ENCODE data around the gene ADK.

The ADK gene

GRCh38 chr10:74238031-74238431 lies 87.0 kb downstream of the ADK start:
- no peak for DNase-seq (ENCODE audit: low read depth)

- DNase-seq (ENCODE audit: low read depth) = no peak
Measured at GRCh38 chr10:74238516-74238915, 87.5 kb downstream of the ADK start.

DNA sequence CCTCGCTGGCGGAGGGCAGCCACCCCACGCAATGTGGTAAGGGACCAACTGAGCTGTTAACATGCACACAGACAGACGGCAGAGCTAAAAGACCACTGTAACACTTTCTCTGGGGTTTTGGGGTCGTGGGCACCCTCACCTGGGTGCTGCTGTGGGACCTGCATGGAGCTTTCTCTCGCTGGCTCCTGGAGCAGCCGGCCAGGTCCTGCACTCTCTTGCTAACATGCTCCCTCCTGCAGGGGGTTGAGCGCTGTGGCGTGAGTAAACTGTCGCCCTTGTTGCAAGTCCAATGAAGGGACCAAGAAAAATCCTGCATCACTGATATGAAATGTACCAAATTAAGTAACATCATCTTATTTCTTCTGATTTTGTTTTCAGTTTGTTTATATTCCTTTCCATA lies 92.0 kb downstream of the ADK start:
- no peak for DNase-seq (ENCODE audit: low read depth)

DNA sequence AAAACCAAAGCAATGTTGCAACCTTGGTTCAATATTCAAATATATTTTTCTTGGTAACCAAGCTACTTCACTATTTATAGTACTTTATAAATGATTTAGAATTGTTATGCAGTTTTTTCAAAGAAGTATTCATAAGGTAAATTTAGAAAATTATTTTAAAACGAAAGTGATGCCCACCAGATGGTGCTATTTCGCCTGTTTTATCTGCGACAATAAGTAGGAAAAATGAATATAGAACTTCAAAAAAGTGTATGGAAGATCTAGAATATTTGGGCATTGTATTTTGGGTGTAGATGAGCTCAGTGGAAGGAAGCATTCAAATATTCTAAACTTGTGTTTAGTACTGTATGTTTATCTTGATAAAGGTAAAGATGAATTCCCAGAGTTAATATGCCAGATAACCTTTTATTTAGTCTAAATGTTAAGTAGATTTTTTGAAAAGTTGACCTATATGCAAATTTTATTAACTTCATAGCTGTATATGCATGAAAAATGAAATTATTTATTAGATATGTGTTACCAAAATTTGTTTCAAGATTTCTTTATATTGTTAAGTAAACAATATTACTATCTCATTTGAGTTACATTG lies 93.2 kb downstream of the ADK start:
- no peak for DNase-seq (ENCODE audit: low read depth)

GRCh38 chr10:74244807-74245206 lies 93.8 kb downstream of the ADK start:
- DNase-seq (ENCODE audit: low read depth) = no peak

DNA sequence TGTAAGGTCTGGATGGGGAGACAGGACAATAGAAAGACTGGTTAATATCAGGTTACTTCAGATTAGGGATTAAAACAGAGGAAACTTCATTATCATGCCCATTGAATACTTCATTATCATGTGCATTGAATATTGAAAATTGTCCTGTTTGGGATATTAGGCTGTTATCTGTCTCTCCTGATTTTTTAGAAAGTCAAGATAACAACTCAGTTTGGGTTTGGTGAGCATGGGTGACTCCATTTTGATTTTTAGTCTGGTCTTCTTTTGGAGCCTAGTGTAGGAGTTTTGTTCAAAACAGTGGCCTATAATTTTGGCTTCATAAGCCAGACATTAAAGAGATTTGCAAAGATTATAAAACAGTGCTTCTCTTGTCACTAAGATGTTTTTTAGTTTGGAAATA lies 95.5 kb downstream of the ADK start:
- DNase-seq (ENCODE audit: low read depth) = no peak

DNA sequence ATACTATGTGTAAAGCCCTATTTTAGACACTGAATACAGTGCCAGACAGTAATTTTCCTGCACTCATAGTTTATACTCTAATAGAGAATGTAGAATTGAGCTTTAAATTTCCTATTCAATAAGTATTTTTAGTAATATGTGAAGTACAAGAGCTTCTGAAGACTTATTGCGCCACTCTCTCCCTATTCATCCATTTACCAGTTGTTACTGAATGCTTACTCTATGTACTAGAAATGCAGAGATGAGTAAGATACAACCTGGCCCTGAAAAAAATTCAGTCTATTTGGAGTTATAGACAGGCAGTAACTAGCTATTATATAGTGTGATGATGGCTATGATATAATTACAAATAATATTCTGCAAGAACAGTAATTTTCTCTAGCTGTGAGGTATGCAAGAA lies 98.8 kb downstream of the ADK start:
- DNase-seq (ENCODE audit: low read depth) = no peak

- no peak for DNase-seq (ENCODE audit: low read depth)
Measured at GRCh38 chr10:74255214-74255613, 104.2 kb downstream of the ADK start.

DNA sequence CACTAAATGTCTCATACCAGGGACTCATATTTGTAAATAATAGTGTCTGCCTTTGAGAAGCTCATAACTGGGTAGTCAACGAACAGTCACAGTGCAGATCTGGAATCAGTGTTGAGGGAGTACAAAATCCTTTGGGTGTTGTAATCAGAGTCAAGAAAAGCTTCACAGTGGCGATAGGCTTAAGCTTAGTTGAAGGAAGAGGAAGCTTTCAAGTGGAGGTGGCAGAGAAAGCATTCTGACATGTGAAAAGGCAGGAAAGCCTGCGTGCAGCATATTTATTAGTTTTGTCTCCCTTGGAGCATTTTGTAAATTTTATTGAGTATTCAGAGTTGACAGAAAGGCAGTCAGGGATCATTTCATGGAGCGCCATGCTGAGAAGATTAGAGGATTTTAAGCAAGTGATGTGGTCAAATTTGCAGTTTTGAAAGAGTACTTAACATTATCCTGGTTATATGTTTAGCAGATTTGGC lies 104.9 kb downstream of the ADK start:
- no peak for DNase-seq (ENCODE audit: low read depth)

DNA sequence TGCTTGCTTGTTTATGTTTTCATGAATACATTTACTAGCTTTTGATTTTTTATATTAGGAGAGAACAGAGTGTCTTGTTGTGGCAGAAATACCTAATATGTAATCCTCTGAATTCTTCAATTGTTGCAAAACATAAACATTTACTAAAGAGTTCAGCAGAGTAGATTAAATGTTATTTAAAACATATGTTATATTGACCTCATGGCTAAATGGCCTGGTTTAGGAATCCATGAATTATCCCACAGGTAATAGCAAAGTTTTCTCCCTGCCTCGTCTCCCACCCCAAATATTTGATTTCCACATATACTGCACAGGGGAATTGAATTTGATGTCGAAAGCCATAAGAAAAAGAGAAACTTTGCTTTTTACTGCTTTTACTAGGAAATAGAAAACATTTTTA lies 111.8 kb downstream of the ADK start:
- DNase-seq (ENCODE audit: low read depth) = no peak

- no peak for DNase-seq (ENCODE audit: low read depth)
Measured at GRCh38 chr10:74263996-74264395, 113.0 kb downstream of the ADK start.

GRCh38 chr10:74272288-74272687 lies 121.3 kb downstream of the ADK start:
- no peak for DNase-seq (ENCODE audit: low read depth)

GRCh38 chr10:74275755-74276290 lies 124.8 kb downstream of the ADK start:
- DNase-seq (ENCODE audit: low read depth) = no peak

DNA sequence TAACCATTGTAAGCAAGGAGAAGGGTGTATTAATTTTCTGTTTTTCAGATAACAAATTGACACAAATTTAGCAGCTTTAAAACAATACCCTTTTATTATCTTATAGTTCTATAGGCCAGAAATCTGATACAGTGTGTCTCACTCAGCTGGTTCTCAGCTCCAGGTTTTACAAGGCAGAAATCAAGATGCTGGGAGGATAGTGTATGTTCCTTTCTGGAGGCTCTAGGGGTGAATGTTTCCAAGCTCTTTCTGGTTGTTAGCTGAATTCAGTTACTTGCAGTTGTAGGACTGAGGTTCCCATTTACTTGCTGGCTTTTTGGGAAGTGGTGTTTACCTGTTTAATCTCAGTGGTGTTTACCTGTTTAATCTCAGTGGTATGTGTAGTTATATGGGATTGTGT lies 125.4 kb downstream of the ADK start:
- no peak for DNase-seq (ENCODE audit: low read depth)

DNA sequence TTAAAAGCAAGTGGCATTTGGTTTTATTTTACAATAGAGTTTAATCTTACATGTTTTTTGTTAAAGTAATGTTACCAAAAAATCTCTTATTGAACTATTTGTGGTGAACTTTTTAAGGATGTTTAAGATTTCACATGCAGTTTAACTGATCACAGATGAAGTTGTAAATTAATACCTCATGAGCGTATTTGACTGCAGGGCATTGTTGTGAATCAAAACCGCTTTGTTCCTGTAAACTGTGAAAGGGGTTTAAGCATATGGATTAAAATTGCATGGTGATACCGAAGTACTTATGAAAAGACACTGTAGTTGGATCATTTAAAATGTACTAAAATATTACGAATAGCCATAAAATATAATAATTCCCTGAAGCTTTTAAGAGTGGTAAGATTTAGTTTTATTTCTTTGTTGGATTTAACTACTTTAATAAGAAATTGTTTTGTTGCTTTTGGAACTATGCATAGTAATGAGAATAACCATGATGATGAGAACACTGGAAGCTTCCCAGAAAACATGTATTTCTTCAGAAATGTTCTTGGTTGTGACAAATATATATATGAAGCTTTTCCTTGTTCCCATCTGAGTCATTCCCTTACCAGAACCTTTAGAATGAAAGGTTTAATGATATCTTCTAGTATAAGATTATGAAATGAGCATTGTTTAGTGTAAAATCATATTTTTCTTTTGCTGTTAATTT lies 131.3 kb downstream of the ADK start:
- no peak for DNase-seq (ENCODE audit: low read depth)

GRCh38 chr10:74282848-74283210 lies 131.8 kb downstream of the ADK start:
- DNase-seq (ENCODE audit: low read depth) = no peak

DNA sequence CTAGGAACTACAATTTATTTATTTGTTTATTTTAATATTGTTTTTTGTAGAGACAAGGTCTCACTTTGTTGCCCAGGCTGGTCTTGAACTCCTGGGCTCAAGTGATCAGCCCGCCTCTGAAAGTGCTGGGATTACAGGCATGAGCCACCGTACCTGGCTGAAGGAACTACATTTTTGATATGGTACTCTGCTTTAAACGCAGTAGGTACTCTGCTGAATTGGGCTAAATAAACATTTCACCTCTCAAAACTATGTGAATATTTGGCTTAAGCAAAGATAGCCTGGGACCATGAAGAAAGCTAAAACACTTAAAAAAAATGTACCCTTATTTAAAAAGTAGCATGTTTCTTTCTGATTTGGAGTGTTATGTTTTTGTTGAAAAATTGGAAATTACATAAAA lies 138.2 kb downstream of the ADK start:
- DNase-seq (ENCODE audit: low read depth) = no peak

- DNase-seq (ENCODE audit: low read depth) = no peak
Measured at GRCh38 chr10:74289951-74290350, 138.9 kb downstream of the ADK start.

- no peak for DNase-seq (ENCODE audit: low read depth)
Measured at GRCh38 chr10:74290708-74291107, 139.7 kb downstream of the ADK start.

GRCh38 chr10:74292871-74293427 lies 141.9 kb downstream of the ADK start:
- no peak for DNase-seq (ENCODE audit: low read depth)

DNA sequence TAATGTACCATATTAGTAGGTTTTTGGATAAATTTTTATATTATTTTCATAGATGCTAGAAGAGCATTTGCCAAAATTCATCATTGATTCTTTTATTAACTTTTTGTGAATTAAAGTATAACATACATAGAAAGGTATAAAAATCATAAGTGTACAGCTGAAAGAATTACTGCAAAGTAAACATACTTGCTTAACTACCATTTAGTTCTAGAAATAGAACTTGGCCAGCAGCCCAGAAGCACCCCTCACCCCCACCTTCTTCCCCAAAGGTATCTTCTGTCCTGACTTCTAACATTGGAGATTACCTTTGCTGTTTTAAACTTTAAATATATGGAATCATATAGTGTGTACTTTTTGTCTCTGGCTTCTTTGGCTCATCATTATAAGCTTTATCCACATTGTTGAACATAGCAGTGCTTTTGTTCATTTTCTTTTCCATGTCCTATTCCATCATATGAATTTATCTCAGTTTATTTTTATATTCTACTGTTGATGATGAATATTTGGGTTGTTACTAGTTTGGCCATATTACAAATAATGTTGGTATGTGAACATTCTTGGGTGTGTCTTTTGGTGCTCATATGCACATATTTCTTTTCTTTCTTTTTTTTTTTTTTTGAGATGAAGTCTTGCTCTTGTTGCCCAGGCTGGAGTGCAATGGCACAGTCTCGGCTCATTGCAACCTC lies 142.8 kb downstream of the ADK start:
- DNase-seq (ENCODE audit: low read depth) = no peak

DNA sequence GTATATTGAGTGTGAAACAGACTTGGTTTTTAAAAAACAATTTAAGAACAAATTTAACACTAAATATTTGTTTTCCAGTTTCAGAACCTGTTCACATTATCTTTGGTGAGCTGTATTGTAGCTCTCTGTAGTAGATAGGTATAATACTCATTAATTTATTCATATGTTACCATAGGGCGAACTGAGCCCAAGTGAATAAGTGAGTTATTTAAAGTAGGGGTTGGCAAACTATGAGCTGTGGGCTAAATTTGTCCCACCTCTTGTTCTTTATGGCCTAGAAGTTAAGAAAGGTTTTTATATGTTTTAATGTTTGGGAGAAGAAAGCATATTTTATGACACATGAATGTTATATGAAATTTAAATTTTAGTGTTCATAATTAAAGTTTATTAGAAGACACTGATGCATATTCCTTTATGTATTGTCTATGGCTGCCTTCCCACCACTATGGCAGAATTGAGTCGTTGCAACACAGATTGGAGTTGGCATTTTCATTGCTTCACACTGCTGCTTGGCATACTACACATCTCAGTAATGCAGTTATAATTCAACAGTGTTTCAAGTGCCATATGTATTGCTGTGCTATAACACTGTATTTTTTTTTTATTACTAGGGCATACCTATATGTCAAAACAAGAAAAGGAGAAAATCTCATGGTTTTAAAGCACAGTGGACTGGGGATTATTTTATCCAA lies 146.5 kb downstream of the ADK start:
- DNase-seq (ENCODE audit: low read depth) = no peak
